Neural cell (in vitro differentiated cells): ENCODE measurements around the gene CHCHD1. TPM values are rescaled to one million over a fixed set of nuclear protein-coding genes. Genes with fewer than 3 reads are reported as not detected.

Source experiments
- H2AFZ ChIP-seq: fragments of 200-600, 300-800 bp; sonication (generic), shearing (Covaris generic); 2 replicates; pipeline ENCODE4 v1.6.0; 2014; ENCODE audit warnings: low read depth, mild to moderate bottlenecking, antibody characterized with exemption, low read length, moderate library complexity
- H3F3A ChIP-seq: fragments of 200-600 bp; shearing (Covaris generic); 2 replicates; pipeline ENCODE4 v1.6.1; 2016; ENCODE audit warnings: mild to moderate bottlenecking, moderate library complexity, mixed read lengths, antibody characterized with exemption, low read length; ENCODE audit not compliant: insufficient read depth, poor library complexity, severe bottlenecking
- H3K27ac ChIP-seq: fragments of 200-600, 300-800 bp; sonication (generic), shearing (Covaris generic); 2 replicates; pipeline ENCODE4 v1.5.1; 2014; ENCODE audit warnings: mild to moderate bottlenecking, low read length, moderate library complexity
- H3K27me3 ChIP-seq: fragments of 300-800, 200-600 bp; sonication (generic), shearing (Covaris generic); 2 replicates; pipeline ENCODE4 v1.6.0; 2014; ENCODE audit warnings: mild to moderate bottlenecking, low read depth, low read length, moderate library complexity; ENCODE audit not compliant: insufficient read depth
- H3K36me3 ChIP-seq: fragments of 300-800, 200-600 bp; sonication (generic), shearing (Covaris generic); 2 replicates; pipeline ENCODE4 v1.5.1; 2014; ENCODE audit warnings: mild to moderate bottlenecking, antibody characterized with exemption, low read length, moderate library complexity; ENCODE audit not compliant: insufficient read depth
- H3K4me2 ChIP-seq: fragments of 300-800, 200-600 bp; sonication (generic), shearing (Covaris generic); 2 replicates; pipeline ENCODE4 v1.6.0; 2014; ENCODE audit warnings: mild to moderate bottlenecking, low read length
- H3K4me3 ChIP-seq: fragments of 300-800, 200-600 bp; sonication (generic), shearing (Covaris generic); 2 replicates; pipeline ENCODE4 v1.5.1; 2014; ENCODE audit warnings: mild to moderate bottlenecking, low read length, moderate library complexity
- H3K79me2 ChIP-seq: fragments of 200-600 bp; shearing (Covaris generic); replicated peaks from 2 replicates; pipeline ENCODE4 v1.6.0; 2014; ENCODE audit warnings: mild to moderate bottlenecking, low read length, moderate library complexity; ENCODE audit not compliant: insufficient read depth
- H3K9ac ChIP-seq: fragments of 300-800, 200-600 bp; sonication (generic), shearing (Covaris generic); 2 replicates; pipeline ENCODE4 v1.6.1; 2016; ENCODE audit warnings: mild to moderate bottlenecking, low read length, mixed read lengths
- H3K9me2 ChIP-seq: fragments of 200-600 bp; shearing (Covaris generic); 2 replicates; pipeline ENCODE4 v1.6.1; 2016; ENCODE audit warnings: mild to moderate bottlenecking, low read length, mixed read lengths; ENCODE audit not compliant: insufficient read depth
- H3K9me3 ChIP-seq: fragments of 200-600, 300-800 bp; sonication (generic), shearing (Covaris generic); 2 replicates; pipeline ENCODE4 v1.6.1; 2016; ENCODE audit warnings: mild to moderate bottlenecking, mixed run types, low read length, moderate library complexity, mixed read lengths
- H4K20me1 ChIP-seq: fragments of 200-600 bp; shearing (Covaris generic); 2 replicates; pipeline ENCODE4 v1.6.1; 2016; ENCODE audit warnings: mild to moderate bottlenecking, mixed run types; ENCODE audit not compliant: insufficient read depth
- EP300 ChIP-seq: fragments of 450-650 bp; conservative IDR thresholded peaks from 2 replicates; pipeline ENCODE4 v1.6.1; 2014; ENCODE audit warnings: antibody characterized with exemption, mild to moderate bottlenecking, moderate library complexity; ENCODE audit not compliant: poor library complexity, severe bottlenecking
- EZH2 ChIP-seq: fragments of 200-600, 300-800 bp; shearing (Covaris generic), sonication (generic); IDR thresholded peaks from 2 replicates; pipeline ENCODE4 v1.6.1; 2014; ENCODE audit warnings: antibody characterized with exemption, low read length, borderline replicate concordance, mild to moderate bottlenecking; ENCODE audit not compliant: insufficient read depth, poor library complexity, severe bottlenecking
- MXI1 ChIP-seq: fragments of 450-650 bp; conservative IDR thresholded peaks from 2 replicates; pipeline ENCODE4 v1.6.1; 2014; ENCODE audit warnings: antibody characterized with exemption, mild to moderate bottlenecking; ENCODE audit not compliant: poor library complexity, severe bottlenecking
- POLR2AphosphoS5 ChIP-seq: IDR thresholded peaks from 2 replicates; pipeline ENCODE4 v1.6.1; 2012
- RAD21 ChIP-seq: fragments of 450-650 bp; conservative IDR thresholded peaks from 2 replicates; pipeline ENCODE4 v1.6.1; 2014; ENCODE audit warnings: antibody characterized with exemption, mild to moderate bottlenecking, moderate library complexity
- SMC3 ChIP-seq: fragments of 450-650 bp; conservative IDR thresholded peaks from 2 replicates; pipeline ENCODE4 v1.6.1; 2014; ENCODE audit warnings: antibody characterized with exemption, mild to moderate bottlenecking, moderate library complexity; ENCODE audit not compliant: poor library complexity
- TAF1 ChIP-seq: IDR thresholded peaks from 2 replicates; pipeline ENCODE4 v1.6.1; 2012; ENCODE audit warnings: low read depth
- polyA plus RNA-seq: library from polyadenylated mRNA; depleted of rRNA; stranded (reverse); fragments of >200 nt; gene quantifications from 2 replicates; pipeline ENCODE4 v1.2.3, GENCODE V29; 2014
- TF ChIP-seq, protein P1 (sequence below): IDR thresholded peaks from 2 replicates; pipeline ENCODE4 v1.6.1; 2012; ENCODE audit warnings: borderline replicate concordance
- TF ChIP-seq, protein P2 (sequence below): fragments of 450-650 bp; IDR thresholded peaks from 2 replicates; pipeline ENCODE4 v1.5.1; 2014; ENCODE audit warnings: antibody characterized with exemption, mild to moderate bottlenecking, moderate library complexity; ENCODE audit not compliant: poor library complexity, severe bottlenecking

CHCHD1 gene
- polyA plus RNA-seq, 1 donor from 2014 or later, result 82.5 TPM

DNA sequence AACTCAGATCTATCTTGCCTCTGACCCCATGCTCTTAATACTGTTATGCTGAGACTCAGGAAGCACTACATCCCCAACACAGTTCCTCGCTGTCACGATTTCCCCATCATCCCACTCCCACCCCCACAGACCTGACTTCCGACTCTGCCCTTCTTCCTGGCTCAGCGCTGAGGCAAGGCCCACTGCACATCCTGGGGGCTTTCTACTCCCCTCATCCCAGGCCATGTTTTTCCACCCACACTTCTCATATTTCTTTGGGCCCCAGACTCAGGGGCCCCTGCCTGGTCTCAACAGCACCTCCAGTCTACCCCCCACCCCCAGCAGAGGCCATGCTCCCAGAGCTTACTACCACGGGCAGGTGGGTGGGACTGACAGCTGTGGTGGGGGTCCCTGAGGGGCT lies 37.2 kb downstream of the CHCHD1 start:
- TF ChIP-seq POLR2AphosphoS5 (no peak), RAD21 (no peak), TAF1 (no peak), MXI1 (no peak), EZH2 (no peak), SMC3 (no peak), EP300 (no peak)
- TF ChIP-seq, protein P1, sequence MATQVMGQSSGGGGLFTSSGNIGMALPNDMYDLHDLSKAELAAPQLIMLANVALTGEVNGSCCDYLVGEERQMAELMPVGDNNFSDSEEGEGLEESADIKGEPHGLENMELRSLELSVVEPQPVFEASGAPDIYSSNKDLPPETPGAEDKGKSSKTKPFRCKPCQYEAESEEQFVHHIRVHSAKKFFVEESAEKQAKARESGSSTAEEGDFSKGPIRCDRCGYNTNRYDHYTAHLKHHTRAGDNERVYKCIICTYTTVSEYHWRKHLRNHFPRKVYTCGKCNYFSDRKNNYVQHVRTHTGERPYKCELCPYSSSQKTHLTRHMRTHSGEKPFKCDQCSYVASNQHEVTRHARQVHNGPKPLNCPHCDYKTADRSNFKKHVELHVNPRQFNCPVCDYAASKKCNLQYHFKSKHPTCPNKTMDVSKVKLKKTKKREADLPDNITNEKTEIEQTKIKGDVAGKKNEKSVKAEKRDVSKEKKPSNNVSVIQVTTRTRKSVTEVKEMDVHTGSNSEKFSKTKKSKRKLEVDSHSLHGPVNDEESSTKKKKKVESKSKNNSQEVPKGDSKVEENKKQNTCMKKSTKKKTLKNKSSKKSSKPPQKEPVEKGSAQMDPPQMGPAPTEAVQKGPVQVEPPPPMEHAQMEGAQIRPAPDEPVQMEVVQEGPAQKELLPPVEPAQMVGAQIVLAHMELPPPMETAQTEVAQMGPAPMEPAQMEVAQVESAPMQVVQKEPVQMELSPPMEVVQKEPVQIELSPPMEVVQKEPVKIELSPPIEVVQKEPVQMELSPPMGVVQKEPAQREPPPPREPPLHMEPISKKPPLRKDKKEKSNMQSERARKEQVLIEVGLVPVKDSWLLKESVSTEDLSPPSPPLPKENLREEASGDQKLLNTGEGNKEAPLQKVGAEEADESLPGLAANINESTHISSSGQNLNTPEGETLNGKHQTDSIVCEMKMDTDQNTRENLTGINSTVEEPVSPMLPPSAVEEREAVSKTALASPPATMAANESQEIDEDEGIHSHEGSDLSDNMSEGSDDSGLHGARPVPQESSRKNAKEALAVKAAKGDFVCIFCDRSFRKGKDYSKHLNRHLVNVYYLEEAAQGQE, result no peak
- TF ChIP-seq, protein P2, sequence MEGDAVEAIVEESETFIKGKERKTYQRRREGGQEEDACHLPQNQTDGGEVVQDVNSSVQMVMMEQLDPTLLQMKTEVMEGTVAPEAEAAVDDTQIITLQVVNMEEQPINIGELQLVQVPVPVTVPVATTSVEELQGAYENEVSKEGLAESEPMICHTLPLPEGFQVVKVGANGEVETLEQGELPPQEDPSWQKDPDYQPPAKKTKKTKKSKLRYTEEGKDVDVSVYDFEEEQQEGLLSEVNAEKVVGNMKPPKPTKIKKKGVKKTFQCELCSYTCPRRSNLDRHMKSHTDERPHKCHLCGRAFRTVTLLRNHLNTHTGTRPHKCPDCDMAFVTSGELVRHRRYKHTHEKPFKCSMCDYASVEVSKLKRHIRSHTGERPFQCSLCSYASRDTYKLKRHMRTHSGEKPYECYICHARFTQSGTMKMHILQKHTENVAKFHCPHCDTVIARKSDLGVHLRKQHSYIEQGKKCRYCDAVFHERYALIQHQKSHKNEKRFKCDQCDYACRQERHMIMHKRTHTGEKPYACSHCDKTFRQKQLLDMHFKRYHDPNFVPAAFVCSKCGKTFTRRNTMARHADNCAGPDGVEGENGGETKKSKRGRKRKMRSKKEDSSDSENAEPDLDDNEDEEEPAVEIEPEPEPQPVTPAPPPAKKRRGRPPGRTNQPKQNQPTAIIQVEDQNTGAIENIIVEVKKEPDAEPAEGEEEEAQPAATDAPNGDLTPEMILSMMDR, result no peak
- Histone ChIP-seq H3K9me3 (no peaks in the 10 kb centered on the region), H3K36me3 (no peaks in the 10 kb centered on the region)

DNA sequence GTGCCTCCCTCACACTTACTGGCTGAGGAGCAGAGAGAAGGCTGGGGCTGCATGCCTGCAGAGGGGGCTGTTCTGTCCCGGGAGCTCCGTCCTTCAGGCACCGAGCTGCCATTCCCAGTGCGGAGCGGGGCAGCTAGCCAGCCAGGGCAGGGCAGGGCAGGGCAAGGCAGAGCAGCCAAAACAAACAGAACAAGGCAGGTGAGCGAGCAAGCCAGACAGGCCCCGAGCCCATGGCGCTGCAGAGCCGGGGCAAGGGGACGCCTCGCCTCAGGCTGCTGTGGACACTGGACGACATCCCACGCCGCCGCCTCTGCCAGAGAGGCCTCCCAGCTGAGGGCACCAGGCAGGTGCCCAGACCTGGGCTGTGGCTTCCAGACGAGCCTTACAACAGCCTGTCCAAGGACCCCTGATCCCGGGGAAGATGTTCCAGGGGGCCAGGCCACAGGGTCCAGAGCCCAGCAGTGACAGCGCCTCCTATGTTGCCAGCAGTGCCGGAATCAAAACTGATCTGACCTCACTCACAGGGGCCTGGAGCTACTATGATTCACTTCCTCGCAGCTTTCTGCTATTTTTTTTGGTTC lies 37.8 kb downstream of the CHCHD1 start:
- Histone ChIP-seq H3K4me2 (no peak overlapping the region), H4K20me1 (no peaks in the 10 kb centered on the region), H3K36me3 (no peaks in the 10 kb centered on the region), H3K9ac (no peak overlapping the region), H3F3A (no peaks in the 10 kb centered on the region), H2AFZ (no peak overlapping the region), H3K27ac (no peak overlapping the region), H3K9me2 (no peaks in the 10 kb centered on the region), H3K9me3 (no peaks in the 10 kb centered on the region), H3K27me3 (no peaks in the 10 kb centered on the region), H3K4me3 (no peak overlapping the region), H3K79me2 (no peaks in the 10 kb centered on the region)
- no peak for TF ChIP-seq POLR2AphosphoS5
- TF ChIP-seq MXI1, result no peak
- TF ChIP-seq SMC3, result no peak
- no peak for TF ChIP-seq RAD21
- no peak for TF ChIP-seq EP300
- TF ChIP-seq, protein P1, result no peak

More for the DNA sequence above, 37.2 kb downstream of the CHCHD1 start:
- H3K4me2 ChIP-seq, result no peak overlapping the region
- H3K27me3 ChIP-seq, result no peaks in the 10 kb centered on the region
- H3F3A ChIP-seq, result no peaks in the 10 kb centered on the region
- H4K20me1 ChIP-seq, result no peaks in the 10 kb centered on the region
- H3K9me2 ChIP-seq, result no peaks in the 10 kb centered on the region
- H2AFZ ChIP-seq, result no peak overlapping the region
- H3K27ac ChIP-seq, result no peak overlapping the region
- no peak overlapping the region for H3K9ac ChIP-seq
- no peaks in the 10 kb centered on the region for H3K79me2 ChIP-seq
- H3K4me3 ChIP-seq, result no peak overlapping the region
